Esophagus mucosa (tissue), 1 donor: ENCODE results near the gene PRKG1. TPM values are rescaled to one million over a fixed set of nuclear protein-coding genes. Genes with fewer than 3 reads are reported as not detected.

Experiments used
- ATAC-seq: fragments of 200-7000 bp; cut with Tn5 transposase; one replicate; pipeline ENCODE4 v1.9.1; 2020
- total RNA-seq: library from RNA; stranded (reverse); gene quantifications from one replicate; pipeline ENCODE4 v1.2.4, GENCODE V29; 2023
- donor health status: DM: yes; HTN: yes; CAD: no.

PRKG1 gene
- total RNA-seq, 1 donor from 2014 or later = 0.80 TPM

DNA sequence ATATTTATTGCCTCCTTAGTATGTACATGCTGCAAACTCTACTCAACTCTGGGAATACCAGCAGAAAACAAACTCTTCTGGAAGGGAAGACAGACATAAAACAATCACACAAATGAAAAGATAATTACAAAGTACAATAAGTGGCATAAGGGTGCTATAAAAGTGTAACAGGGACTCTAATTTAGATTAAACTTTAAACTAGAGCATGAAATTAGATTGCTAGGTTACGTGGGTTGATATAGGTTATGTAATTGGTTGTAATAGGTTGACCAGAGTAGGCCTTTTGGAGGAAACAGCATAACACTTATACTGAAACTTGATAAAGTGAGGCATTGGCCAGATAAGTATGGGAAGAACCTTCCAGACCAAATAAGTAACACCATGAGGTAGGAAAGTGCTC is 1213.6 kb downstream of the PRKG1 start:
- ATAC-seq = no peak

DNA sequence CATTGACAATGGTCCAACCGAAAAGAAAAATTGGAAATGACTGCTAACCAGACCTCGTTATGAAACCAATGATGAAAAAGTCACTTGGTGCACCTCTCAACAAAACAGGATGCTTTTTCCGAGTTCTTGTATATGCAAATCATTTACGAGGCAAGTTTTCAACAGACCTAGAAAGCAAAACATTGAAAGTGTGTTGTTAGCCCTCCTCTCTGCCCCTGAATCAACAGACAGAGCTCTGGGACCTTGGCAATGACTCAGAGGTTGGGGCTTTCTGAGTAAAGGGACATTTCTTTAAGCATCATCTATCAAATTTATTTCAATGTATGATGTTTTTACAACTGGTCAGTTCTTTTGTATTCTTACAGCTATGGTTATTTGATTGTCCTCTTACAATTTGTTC is 1223.5 kb downstream of the PRKG1 start:
- ATAC-seq = no peak

DNA sequence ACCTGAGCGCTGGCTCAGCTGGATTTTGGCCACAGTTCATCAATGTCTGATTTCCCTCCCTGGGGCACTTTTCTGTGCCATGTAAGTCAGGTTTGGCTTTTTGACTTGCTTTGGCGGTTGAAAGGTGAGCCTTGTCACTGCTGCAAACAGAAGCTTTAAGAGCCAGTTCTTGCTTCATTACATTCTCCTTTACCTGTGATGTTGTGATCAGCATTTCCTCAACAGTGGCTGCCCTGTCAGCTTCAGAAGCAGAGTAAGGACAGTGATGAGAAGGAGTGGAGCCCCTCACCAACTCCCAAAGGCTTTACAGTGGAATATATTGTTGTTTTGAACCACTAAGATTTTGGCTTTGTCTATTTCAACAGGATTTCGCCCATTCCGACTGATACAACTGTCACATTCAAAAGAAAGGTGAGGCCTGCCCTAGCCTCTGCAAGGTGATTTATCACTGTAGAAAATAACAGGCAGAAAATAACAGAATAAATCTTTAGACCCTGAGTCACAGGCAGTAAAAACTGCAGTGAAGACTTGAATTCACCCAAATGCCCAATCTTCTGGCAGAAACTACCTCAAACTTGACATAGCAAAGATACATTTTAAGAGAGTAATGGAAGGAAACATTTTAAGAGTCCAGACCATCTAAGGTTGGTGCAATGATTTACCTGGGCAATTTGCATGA is 1226.5 kb downstream of the PRKG1 start:
- ATAC-seq = no peak

DNA sequence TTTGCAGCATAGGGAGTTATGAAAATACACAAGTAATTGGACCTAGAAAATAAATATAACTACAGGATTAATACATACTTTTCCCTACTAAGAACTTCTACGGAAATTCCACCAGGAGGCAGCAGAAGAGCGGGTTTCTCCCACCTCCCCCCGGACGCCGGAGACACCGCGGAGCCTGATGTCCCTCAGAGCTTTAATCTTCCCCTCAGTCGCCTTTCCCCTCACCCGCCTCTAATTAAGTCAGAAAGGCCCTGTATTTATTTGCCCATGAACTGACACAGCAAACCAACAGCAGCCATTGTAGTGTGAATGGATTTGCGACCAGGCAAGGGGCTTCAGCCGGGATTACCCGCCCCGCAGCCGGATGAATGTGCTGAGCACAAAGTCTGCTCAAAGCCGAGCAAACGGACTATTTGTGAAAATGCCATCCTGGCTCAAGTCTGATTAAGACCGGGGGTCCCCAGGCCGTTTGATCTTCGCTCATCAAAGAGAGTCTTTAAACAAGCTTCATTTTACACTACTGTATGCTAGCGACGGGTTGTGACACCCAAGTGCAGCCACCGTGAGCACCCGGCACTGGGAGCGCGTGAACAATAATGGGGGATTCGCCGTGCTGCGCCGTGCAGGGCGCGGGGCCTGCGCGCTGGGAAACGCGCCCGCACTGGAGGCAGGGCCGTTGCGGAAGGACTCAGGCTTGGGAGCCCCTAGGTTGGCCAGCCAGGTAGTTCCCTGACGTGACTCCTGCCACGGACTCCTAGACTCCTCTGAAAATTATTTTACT is 1234.2 kb downstream of the PRKG1 start:
- ATAC-seq = peak; percentile 60

DNA sequence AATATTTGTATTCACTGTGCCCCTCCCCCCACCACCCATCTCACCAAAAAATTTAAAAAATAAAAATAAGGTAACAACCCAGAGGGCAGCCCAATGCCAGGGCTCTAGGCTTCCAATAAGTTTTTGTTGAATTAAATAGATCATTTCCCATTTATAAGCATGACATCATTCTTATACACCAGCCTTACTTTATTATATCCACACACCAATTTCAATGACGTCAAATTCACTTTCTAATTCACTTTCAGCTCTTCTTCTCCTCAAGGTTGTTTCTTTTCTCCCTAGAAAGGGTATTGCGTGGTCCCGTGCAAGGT is 1238.6 kb downstream of the PRKG1 start:
- no peak for ATAC-seq

DNA sequence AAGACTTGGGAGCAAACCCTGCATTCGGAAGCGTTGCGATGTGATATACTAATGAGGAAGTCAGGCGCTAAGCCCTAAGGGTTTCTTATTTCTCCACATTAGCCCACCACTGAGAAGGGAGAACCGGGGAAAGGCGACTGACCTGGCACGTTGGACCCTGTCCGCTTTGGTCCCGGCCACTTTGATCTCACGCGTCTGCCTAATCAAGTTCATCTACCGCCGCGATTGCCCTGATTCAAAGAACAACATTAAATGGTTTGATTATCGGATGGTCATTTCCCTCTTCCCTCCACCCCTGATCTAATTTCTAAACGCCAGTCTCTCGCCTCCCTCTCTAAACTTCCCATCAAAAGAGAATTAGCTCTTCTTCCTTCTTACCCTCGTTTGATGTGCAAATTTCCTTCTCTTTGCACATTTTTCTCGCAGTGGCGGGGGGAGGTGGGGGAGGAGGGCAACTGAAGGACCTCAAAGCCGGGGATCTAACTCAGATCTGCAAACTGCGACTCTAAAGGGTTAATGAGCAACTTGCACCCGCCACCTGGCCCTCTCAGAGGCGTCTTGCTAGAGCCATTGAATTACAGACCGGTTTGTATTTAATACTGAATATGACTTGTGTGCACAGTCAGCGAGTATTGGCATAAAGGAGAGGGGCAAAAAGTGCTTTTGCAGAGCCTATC is 1239.1 kb downstream of the PRKG1 start:
- ATAC-seq = peak; percentile 8

DNA sequence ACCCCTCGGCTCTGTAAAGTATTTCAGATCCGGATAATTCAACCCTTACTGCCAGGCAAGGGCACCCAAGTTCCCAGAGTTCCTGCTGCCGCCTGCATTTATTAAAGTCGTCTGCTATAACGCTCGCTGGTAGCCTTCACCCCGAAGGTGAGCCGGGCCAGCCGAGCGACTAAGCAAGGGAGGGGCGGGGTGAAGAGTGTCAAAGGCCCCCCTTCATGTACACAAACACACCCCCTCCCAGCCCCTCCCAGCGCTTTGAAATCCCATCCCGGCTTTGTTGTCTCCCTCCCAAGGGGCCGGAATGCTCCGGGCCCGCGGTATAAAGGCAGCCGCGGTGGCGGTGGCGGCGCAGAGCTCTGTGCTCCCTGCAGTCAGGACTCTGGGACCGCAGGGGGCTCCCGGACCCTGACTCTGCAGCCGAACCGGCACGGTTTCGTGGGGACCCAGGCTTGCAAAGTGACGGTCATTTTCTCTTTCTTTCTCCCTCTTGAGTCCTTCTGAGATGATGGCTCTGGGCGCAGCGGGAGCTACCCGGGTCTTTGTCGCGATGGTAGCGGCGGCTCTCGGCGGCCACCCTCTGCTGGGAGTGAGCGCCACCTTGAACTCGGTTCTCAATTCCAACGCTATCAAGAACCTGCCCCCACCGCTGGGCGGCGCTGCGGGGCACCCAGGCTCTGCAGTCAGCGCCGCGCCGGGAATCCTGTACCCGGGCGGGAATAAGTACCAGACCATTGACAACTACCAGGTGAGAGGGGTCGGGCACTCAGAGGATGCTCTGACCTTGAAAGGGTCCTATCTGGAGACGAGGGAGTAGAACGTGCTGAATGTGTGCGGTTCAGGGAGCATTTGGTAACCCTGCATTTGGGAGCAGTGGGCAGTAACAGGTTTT is 1239.9 kb downstream of the PRKG1 start, which contains the start of gene DKK1:
Gene DKK1, plus strand, starts transcription at position 349 of the 889 bp plus-strand sequence. Its CDS starts 154 bp downstream, at position 503.
- peak; percentile 90 for ATAC-seq

DNA sequence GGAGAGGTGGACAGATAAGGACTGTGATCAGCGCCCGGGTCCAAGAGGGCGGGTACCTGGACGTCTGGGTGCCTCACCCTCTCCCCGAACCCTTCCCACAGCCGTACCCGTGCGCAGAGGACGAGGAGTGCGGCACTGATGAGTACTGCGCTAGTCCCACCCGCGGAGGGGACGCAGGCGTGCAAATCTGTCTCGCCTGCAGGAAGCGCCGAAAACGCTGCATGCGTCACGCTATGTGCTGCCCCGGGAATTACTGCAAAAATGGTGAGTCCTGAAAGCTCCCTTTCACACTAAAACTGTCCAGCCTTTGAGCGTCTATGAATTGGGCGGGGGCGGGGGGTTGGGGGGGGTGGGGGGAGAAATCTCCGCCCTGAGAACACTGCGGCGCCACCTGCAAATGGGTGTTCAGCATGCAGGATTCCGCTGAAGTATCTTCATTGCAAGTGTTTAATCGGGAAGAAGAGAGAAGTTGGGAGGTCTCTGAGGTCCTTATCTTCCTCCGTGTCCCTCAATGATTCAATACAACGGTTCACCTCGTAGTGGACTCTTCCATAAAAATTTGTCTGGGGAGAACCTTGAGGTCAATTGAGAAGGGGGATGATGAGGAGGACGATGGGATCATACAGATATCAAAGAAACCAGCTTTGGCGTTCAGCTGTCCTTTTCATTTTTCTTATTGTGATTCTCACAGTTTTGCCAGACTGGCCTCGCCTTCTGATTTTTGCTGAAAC is 1240.7 kb downstream of the PRKG1 start:
- ATAC-seq = peak; percentile 27

DNA sequence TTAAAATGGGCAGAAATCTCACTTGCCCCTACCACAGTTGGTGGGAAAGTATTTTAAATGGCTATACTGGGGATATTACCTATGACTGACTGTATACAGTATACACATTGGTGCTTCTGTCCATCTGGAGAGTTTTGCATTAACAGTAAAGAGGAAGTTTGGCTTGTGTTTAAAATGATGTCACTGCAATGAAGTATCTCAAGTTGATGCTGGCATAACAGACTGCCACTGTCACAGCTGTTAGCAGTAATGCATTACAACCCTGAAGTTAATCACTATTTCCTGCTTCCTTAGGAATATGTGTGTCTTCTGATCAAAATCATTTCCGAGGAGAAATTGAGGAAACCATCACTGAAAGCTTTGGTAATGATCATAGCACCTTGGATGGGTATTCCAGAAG is 1241.7 kb downstream of the PRKG1 start:
- ATAC-seq = no peak

DNA sequence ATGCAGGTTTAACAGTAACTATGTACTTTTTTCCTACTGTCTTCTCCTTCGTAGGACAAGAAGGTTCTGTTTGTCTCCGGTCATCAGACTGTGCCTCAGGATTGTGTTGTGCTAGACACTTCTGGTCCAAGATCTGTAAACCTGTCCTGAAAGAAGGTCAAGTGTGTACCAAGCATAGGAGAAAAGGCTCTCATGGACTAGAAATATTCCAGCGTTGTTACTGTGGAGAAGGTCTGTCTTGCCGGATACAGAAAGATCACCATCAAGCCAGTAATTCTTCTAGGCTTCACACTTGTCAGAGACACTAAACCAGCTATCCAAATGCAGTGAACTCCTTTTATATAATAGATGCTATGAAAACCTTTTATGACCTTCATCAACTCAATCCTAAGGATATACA is 1242.2 kb downstream of the PRKG1 start:
- ATAC-seq = no peak

DNA sequence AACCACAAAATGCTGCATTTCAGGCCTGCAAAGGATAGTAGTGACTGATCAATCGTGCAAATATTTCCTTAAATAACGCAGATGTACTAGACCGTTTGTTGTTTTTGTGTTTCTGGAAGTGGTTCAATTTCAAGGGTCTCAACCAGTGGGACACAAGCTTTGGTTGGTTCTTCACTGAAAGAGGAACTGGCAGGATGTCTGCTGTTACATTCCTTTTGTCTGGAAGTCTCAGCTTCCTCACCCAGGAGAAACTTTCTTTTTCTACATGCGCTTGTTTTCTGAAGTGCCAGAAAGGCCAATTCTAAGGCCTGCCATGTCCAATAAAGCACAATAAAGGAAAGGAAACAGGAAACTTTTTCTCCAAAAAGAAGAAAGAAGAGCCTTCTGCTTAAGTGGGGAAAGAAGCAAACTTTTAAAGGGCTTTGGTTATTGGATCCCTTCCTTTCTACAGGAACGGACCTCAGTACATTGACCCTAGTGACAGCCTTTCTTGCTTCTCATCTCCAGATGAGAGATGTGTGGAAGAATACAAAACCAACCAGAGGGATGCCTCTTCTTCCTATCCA is 1243.9 kb downstream of the PRKG1 start:
- no peak for ATAC-seq

DNA sequence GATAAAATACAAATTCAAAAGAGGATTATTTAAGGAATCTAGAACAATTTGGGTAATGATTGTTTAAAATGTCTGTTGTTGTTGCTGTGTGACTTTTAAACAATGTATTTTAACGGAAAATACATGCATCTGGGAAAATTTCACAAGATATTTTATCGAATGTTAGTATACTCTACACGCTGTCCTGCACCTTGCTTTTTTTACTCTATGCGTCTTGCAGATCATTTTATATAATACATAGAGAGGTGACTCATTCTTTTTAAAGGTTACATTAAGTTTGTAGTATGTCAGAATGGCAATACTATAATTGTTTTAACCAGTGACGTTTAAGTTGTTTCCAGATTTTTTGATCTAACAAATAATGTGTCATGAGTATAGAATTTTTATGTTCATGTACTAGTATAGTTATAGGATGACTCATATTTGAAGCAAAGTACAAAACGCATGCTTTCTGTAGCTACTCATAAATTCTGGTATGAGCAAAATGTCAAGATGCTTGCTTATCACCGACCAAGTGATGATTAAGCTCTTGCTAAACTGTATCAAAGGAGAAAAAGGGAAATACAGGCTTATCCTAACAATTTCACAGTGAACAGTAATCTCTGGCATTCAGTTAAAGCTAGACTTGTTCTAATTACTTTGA is 1244.7 kb downstream of the PRKG1 start:
- ATAC-seq = peak; percentile 78

DNA sequence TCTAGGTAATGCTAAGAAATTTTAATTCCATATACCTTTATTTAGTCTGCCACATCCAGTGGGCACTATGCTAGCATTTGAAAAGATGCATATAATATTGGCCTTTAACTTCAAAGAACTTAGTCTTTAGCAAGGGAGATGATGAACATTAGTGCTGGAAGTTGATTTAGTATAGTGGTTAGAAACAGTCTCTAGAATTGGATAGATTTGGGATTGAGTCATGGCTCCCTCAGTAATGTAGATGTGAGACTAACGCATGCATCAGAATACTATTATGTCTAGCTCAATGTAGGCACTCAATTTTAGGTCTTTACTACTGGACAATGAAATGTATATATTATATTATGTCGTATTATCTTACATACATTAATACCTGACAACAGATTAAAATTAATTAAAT is 1245.6 kb downstream of the PRKG1 start:
- no peak for ATAC-seq

DNA sequence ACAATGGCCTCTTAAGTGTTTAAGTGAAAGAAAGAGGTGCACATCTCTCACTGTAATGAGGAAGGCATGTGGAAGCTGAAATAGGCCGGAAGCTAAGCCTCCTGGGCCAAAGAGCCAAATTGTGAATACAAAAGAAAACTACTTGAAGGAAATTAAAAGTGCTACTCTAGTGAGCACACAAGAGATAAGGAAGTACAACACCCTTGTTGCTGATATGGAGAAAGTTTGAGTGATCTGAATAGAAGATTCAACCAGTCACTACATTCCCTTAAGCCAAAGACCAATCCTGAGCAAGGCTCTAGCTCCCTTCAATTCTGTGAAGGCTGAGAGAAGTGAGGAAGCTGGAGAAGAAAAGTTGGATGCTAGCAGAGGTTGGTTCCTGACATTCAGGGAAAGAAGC is 1248.0 kb downstream of the PRKG1 start:
- no peak for ATAC-seq

DNA sequence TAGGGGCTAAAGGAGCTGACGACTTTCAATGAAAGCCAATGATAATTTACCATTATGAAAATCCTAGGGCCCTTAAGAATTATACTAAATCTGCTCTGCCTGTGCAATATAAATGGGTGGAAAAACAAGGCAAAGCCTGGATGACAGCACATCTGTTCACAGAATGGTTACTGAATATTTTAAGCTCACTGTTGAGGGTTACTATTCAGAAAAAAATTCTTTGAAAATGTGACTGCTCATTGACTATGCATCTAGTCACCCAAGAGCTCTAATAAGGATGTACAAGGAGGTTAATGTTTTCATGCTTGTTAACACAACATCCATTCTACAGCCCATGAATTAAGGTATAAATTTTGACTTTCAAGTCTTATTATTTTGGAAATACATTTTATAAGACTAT is 1248.6 kb downstream of the PRKG1 start:
- no peak for ATAC-seq

DNA sequence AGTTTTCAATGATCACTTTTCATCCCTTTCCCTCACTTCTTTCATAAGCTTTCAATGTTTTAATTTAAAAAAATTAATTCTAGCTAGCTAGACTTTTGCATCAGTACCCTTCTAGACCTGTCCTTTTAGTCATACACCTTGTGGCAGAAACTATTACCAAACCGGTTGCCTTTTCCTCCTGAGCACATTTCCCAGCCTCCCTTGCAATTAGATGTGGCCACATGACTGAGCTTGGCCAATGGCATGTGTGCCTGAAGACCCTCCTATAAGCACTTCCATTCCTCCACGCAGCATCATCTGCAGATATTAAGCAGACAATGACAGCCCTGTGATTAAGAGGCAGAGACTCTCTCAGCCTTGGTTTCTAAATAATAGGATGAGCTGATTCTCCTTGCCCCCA is 1252.1 kb downstream of the PRKG1 start:
- no peak for ATAC-seq

DNA sequence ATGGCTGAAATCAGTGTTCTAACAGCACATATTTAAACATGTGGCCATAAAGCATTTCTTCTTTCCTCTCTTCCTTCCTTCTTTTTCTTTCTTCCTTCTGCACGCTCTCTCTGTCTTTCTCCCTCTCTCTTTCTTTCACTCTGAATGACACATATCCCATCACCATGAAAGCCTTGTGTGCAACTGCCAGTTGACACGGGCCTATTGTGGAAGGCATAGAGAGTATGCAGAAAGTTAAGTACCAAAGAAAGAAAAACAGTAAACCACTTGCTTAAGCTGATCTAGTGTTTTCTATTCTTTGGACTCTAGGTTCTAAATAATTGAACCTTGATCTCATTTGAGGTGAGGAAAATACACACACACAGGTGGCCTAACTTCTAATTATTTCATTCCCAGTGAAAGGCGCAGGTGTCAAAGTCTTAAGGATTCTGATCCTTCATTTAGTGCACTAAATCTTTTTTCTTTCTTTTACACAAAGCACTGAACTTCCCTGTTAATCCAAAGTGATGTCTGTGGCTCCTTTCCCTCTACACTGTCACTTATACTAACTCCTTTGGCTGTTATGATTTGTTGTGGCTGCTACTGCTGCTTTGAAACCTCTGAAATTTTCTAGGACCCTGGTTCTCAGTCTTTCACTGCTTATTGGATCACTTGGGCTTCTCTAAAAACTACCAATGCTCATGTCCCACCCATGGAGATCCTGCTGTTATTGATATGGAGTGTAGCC is 1257.5 kb downstream of the PRKG1 start:
- no peak for ATAC-seq

DNA sequence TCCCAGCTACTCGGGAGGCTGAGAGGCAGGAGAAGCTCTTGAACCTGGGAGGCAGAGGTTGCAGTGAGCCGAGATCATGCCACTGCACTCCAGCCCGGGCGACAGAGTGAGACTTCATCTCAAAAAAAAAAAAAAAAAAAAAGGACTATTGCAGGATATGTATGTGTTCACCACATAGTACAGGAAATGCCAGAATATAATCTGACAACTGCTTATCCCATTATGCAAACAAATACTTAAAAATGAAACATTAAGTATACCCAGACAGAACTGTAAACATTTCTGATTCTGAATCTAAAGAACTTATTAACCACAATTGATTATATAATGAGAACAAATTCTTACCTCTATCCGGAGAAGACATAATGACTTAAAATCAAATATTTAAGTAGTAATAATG is 1258.5 kb downstream of the PRKG1 start:
- no peak for ATAC-seq

DNA sequence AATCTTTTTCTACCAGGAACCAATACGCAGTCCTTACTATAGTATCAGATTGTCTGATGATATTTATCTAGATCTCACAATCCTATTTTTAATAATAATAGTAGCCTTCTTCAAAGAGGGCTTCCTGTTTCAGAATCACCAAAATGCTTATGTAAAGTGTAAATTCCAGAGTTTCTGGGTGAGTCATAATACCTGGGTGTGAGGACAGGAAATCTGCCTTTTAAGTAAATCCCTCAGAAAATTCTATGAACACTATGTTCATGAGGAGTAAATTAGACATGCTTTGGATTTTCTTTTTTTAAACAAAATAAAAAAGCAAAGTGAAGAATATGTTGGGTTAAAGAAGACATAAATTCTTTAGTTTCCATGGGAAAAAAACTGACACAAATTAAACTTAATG is 1260.3 kb downstream of the PRKG1 start:
- ATAC-seq = no peak

DNA sequence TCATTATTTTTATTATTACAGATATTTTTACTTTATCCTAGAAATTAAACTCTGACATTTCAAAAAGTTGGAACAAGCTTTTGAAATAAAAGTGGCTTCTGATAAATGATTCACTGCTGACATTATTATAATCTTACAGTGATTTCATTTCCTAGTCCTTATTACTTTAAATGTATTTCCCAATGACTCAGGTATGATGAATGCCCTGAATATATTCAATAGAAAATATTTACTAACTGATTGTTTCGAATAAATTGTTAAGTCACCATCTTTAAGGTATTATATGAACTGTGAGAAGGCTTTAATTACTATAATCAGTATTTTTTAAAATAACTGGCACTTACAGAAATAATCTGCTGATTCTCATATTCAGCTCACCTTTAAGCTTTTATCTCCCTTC is 1261.4 kb downstream of the PRKG1 start:
- ATAC-seq = peak; percentile 55
